ENCODE results near the gene CYSRT1.

Gene CYSRT1

GRCh38 chr9:137190315-137190856, 34.6 kb upstream of the CYSRT1 start:
- no peak for DNase-seq (ENCODE audit: low read depth)

DNA sequence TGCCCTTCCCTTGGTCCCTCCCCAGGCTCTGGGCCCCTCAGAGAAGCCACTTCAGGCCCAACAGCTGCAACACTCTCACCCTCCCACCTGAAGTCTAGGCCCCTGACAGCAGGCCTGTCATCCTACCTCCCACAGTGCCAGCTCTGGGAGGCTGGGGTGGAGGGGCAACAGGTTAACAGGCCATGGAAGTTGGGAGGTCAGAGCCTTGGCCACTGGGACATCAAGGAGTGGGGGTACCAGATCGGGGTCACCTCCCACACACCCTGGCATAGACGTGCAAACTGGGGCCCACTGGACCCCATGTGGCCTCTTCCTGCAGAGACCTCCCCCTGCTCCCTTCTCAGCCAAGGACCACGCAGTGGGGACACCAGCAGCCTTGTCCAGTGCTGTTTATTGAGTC, 33.7 kb upstream of the CYSRT1 start:
- no peak for DNase-seq (ENCODE audit: low read depth)

GRCh38 chr9:137191691-137192447, 33.1 kb upstream of the CYSRT1 start:
- no peak for DNase-seq (ENCODE audit: low read depth)

- DNase-seq (ENCODE audit: low read depth), result no peak
These were observed 32.6 kb upstream of the CYSRT1 start for GRCh38 chr9:137192448-137192780.

GRCh38 chr9:137192859-137193258, 32.1 kb upstream of the CYSRT1 start:
- DNase-seq (ENCODE audit: low read depth), result no peak

- no peak for DNase-seq (ENCODE audit: low read depth)
These were observed 31.2 kb upstream of the CYSRT1 start for GRCh38 chr9:137193771-137194170.

DNA sequence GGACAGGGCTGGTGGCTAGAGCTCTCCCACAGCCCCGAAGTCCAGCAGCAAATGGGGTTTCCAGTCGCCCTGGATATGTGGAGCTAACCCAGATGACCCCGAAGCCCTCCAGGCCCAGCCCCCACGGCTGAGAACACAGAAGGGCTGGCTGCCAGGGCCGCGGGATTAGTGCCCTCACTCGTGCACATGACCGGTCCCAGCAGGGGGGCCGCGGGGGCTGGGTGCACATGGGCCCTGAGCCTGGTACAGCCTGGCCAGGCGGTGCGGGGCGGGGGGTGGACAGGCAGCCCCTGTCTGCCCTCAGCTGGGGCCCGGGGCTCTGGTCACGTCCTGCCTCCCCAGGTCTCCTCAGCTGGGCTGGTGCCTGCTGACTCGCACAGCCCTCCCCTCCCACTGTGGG, 30.6 kb upstream of the CYSRT1 start:
- no peak for DNase-seq (ENCODE audit: low read depth)

DNA sequence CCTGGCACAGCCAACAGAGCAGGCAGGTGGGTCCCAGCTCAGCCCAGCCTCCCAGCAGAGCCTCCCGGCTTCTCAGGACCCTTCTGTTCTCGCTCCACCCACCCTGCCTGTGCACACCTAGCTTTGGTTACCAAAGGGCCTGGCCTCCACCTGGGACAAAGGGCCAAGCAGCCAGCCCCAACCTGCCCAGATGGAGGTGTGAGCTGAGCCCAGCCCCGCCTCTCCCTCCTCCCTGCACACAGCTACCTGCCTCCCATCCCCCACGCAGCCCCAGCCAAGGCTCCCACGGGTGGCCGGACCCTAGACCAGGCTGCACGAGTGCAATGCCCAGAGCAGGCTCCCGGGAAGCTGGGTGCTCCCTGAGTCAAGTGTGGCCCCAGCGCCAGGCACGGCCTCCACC, 30.1 kb upstream of the CYSRT1 start:
- no peak for DNase-seq (ENCODE audit: low read depth)

GRCh38 chr9:137195525-137196220, 29.3 kb upstream of the CYSRT1 start:
- no peak for DNase-seq (ENCODE audit: low read depth)

GRCh38 chr9:137198051-137198901, 26.7 kb upstream of the CYSRT1 start:
- no peak for DNase-seq (ENCODE audit: low read depth)

GRCh38 chr9:137198902-137199283, 26.1 kb upstream of the CYSRT1 start:
- no peak for DNase-seq (ENCODE audit: low read depth)

GRCh38 chr9:137199411-137200121, 25.4 kb upstream of the CYSRT1 start:
- no peak for DNase-seq (ENCODE audit: low read depth)

- DNase-seq (ENCODE audit: low read depth), result peak; percentile 87
These were observed 24.4 kb upstream of the CYSRT1 start, which contains the start of gene TPRN for GRCh38 chr9:137200311-137201204. TPRN (minus strand) TSS chr9:137200741; CDS start chr9:137200711, 30 bp downstream.

- DNase-seq (ENCODE audit: low read depth), result no peak
These were observed 23.6 kb upstream of the CYSRT1 start for GRCh38 chr9:137201205-137201868.

DNA sequence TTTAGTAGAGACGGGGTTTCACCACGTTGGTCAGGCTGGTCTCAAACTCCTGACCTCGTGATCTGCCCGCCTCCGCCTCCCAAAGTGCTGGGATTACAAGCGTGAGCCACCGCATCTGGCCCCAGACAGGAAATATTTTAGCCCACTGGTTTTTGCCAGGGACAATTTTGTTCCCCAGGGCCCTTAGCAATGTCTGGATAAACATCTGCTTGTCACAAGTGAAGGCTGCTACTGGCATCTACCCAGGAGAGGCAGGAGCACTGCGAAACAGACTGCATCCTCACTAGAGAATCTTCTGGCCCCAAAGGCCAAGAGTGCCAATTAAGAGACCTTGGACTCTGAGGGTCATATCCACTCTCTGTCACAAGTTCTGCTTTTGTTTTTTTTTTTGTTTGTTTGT, 22.0 kb upstream of the CYSRT1 start:
- no peak for DNase-seq (ENCODE audit: low read depth)

GRCh38 chr9:137204731-137205125, 20.2 kb upstream of the CYSRT1 start:
- DNase-seq (ENCODE audit: low read depth), result no peak

DNA sequence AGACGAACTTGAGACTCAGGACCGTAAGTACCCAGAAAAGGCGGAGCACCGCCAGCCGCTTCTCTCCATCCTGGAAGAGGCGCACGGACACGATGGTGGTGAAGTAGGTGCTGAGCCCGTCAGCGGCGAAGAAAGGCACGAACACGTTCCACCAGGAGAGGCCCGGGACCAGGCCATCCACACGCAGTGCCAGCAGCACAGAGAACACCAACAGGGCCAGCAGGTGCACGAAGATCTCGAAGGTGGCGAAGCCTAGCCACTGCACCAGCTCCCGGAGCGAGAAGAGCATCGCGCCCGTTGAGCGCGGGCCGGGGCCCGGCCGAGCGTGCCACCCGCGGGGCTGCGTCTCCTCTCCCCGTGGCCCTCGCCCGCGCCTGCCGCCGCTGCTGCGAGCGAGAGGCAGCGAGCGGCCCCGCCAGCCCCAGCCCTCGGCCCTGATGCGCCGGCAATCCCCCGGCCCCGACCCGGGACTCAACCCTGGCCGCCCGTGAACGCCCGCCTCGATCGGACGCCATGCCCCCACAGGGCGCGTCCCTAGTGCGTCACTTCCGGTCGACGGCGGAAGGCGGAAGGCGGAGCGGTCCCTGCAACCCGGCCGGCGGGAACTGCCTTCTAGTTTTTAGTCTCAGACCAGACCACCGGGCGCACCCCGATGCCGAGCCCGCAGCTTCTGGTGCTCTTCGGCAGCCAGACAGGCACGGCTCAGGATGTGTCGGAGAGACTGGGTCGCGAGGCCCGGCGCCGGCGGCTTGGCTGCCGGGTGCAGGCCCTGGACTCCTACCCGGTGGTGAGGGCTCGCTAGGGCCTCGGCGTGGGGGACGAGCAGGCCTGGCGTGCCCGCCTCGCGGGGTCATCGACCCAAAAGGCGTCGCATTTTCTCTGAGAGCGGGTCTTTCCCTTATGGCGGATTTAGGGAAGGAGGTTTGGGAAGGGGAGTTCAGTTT, 19.6 kb upstream of the CYSRT1 start, which contains the start of the genes NDOR1 and TMEM203:
NDOR1 (plus strand) TSS at position 575 of the 944 bp plus-strand sequence; CDS start at position 653, 78 bp downstream.
TMEM203 (minus strand) TSS at position 523 of the 944 bp plus-strand sequence; CDS start at position 289, 234 bp downstream.
- peak; percentile 96 for DNase-seq (ENCODE audit: low read depth)

DNA sequence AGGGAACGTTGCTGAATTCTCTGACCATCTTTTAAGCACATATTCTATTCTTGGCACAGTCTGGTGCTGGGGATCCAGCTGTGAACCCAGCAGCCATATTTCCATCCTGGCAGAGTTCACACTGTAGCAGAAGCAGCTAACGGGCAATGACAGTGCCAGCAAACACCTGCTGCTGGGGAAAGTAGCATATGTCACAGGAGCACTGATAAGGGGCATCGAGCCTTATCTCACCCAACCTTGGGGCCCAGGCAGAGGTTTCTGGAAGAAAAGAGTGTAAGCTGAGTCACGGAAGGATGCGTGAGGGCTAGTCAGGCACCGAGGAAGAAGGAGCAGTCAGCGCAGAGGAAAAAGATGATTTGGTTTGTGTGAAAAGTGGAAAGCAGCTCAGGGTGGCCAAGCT, 18.4 kb upstream of the CYSRT1 start:
- DNase-seq (ENCODE audit: low read depth), result no peak

GRCh38 chr9:137211532-137211931, 13.4 kb upstream of the CYSRT1 start:
- DNase-seq (ENCODE audit: low read depth), result no peak
